Dermis microvascular lymphatic vessel endothelial cell (primary cell): ENCODE data around the gene SIM1. TPM values are rescaled to one million over a fixed set of nuclear protein-coding genes. Genes with fewer than 3 reads are reported as not detected.
"Not testable (repeated sequence)": the region's sequence is repeated elsewhere in the genome, so short reads cannot be mapped to it uniquely, and the experiment has no call there.

Experiments
- DNase-seq, 2 donors: peaks; one replicate each; pipeline versions ENCODE4 v3.0.0 to v3.0.0-alpha.2; 2010; ENCODE audit warnings: low read depth in 2 of 2
- total RNA-seq: library from RNA; depleted of rRNA; stranded (reverse); fragments of >200 nt; gene quantifications from 2 replicates; pipeline ENCODE4 v1.2.1, GENCODE V29; 2014

Gene SIM1
- total RNA-seq, 1 donor from 2014 or later, result not detected

- not testable (repeated sequence) for DNase-seq
Measured at GRCh38 chr6:100354736-100355641, 109.7 kb downstream of the SIM1 start.

- DNase-seq, result no peak
Measured at GRCh38 chr6:100353276-100354015, 111.3 kb downstream of the SIM1 start.

GRCh38 chr6:100350139-100350538 is 114.6 kb downstream of the SIM1 start:
- no peak for DNase-seq

GRCh38 chr6:100349366-100349765 is 115.4 kb downstream of the SIM1 start:
- DNase-seq, result no peak

GRCh38 chr6:100347901-100348550 is 116.7 kb downstream of the SIM1 start:
- DNase-seq, result no peak

DNA sequence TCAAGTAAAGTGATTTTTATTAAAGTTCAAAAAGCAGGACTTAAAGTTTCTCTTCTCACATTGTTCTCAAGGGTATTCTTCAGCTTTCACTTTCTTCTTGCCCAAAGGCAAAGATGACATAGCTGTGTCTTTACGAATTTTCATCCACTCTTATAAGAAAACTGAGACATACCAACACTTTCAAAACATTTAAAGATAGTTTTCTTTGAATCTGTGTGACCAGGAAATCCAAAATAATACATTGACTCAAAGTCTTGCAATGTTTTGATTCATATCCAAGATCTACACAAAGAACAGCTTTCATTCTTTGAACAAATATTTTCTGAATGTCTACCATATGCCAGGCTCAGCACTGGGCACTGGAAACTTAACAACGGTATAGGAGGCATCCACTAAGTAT is 117.9 kb downstream of the SIM1 start:
- peak in 1 of 2 donors; percentile 44 for DNase-seq

DNA sequence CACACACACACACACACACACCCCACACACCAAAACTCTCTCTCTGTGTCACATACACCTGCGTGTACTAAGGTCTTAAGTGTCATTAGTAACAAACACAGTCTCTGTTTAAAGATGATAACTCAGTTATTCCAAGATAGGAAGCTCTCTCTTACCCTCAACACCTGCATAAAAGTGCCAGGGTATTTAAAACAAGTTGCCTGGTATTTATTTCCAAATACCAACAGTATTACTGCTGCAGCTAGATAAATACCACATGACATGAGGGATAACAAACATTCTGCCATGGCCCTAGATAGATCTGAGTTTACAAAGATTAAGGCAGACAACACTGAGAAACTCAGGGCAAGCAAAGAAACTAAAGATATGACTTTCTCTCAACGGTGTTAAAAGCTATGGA is 118.5 kb downstream of the SIM1 start:
- DNase-seq, result peak in 1 of 2 donors; percentile 29

DNA sequence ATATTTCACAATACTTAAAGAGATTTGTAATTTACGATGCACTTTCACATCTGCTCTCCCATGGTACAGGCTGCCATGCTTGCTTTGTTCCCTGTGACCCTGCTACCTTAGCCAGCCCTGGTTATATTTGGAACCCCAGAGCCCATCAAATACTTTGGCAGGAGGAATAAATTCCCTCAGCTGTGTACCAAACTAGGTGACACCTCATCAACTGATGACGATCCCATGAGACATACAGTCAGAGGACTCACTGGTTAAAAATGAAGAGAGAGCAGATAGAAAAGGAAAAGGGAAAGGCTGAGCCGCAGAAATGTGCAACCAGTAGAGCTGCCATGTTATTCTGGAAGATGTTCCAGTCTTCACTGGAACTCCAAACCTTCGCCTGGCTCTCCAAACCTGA is 120.0 kb downstream of the SIM1 start:
- no peak for DNase-seq

DNA sequence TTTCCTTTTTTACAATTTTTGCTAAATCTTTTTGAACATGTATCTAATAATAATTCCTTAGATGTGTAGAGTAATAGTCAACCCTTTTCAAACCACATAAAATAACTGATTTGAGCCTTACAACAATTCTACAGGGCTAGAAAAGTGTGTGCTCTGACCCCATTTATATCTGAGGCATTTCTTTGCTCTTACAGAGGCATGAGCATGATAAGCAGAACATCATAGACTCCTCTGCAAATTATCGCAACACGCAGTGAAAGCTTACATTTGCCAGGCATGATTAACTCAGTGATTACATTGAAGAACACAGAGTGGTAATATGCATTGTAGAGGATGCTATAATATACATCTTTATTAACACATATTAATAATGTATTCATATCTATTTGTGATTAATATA is 120.4 kb downstream of the SIM1 start:
- DNase-seq, result no peak

DNA sequence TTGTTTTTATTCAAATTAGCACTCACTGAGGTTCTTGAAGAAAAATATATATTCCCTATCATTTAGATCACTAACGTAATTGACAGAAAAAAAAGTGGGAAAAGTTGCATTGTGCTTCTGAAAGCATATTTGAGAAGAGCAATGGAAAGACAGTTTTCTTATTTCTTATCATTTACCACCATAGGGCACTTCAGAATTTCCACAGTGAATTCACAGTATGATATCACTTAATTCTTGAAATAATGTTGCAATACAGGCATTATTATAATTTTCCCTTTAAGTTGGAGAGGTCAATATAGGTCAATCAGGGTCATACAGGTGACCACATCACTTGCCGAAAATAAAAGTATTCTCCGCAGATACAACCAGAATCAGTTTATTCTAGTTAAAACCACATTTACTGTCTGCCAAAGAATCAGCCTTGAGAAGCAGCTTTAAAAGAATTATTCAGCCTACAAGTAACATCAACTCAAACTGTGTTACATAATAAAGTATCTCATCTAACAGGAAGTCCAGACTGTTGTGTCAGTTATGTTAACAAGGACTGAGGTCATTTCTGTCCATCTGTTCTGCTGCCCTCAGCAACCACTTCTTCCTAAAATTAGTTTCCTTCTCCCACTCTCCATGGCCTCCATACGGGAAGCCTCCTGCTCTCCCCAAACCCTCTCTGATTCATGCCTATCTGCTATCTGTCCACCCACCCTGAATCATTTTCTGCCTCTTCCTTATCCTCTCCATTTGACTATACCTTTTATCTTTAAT is 121.2 kb downstream of the SIM1 start:
- peak in 1 of 2 donors; percentile 17 for DNase-seq

DNA sequence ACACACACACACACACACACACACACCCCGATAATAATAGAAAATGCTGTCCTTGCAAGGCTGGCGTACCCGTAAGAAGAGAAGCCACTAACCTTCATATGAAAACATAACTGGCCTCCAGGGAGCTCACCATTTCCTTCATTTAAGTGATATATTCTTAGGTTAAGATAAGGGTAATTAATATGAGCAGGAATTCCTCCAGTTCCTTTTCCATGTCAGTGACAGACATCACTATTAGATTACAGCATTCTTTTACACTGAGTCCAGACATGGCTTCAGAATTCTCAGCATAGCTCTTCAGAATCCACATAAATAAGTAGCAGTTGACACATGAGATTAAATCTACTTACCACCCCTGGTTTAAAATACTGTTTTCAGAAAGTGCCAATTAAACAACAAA is 121.9 kb downstream of the SIM1 start:
- DNase-seq, result peak in 1 of 2 donors; percentile 41

DNA sequence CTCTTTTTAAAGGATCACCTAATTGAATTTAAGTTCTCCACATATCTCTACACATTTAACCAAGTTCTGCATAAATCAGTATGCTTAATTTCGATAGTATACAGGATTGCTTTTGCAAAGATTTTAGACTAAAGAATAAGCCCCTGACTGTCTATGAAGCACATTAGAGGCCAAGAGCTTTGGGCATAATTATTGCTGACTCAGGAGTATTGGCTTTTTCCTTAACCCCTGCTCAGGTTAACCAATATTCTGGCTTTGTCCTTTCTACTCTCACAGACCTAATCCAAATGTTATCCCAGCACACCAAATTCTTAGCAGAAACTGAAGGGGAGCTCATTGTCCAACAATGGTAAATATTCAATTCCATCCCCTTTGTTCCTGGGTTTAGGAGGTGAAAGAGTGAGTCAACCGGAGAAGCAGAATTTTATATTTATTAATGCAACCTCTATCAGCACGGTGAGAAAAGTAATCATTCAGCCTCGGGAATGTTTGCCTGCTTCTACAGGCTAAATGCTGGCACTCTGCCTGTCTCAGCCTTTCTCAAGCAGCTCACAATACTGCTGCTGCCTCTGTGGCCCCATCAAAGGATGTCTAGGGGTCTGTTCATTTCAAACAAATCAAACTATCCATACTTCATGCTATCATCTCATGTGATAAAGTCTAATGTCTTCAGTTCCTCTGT is 125.0 kb downstream of the SIM1 start:
- DNase-seq, result no peak

DNA sequence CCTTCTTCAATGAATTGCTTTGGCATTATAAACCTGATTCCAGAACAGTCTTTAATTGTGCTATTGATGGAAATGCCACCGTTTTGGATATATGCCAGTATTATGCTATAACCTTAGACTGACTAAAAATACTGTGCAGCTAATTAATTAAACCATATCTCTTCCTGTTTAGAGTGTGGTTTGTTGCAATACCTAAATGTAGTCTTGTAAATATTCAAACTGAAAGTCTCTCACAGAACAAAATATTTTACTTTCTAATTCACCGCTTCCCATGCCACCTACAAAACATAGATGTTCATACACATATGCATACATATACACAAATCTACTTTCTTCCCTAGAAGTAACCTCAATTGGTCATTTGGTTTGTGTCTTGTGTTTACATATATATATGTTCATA is 126.6 kb downstream of the SIM1 start:
- no peak for DNase-seq

DNA sequence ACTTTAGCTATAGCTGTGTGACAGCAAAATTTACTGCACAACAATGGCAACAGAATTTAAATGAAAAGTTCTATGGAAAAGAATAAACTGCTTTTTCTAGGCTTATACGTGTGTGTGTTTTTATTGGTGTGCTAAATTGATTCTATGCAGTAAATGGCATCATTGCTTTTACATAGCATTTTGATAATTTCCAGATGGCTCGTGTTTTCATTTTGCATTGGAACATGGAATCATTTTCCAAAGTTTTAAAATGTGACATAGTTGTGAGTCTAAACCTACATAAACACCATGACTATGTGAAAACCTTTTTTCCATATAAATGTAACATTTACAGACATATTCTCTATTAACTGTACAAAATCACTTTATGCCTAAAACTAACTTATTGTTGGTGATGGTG is 127.8 kb downstream of the SIM1 start:
- no peak for DNase-seq

DNA sequence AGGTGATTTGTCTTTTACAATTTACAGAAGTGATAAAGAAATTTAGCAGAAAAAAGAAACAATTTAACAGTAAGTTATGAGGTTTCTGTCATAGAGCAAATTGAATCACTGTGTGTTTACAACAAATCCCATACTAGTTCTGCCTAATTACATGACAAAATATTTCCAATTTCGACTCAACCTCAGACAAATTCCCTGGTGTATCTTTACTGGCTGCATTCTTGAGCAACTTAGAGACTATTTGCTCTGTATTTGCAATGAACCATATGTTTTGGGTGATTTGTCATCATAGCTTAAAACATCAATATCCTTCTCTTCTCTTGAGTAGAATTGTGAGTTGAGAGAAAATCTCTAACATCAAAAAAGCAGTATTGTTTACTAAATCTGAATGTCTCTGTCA is 128.7 kb downstream of the SIM1 start:
- no peak for DNase-seq
